Measurements from ENCODE around the gene PRSS57. TPM values are rescaled to one million over a fixed set of nuclear protein-coding genes. Genes with fewer than 3 reads are reported as not detected.

Gene PRSS57
- polyA plus RNA-seq, 3 donors: 0.16 to 1.4 (median 0.78) TPM

DNA sequence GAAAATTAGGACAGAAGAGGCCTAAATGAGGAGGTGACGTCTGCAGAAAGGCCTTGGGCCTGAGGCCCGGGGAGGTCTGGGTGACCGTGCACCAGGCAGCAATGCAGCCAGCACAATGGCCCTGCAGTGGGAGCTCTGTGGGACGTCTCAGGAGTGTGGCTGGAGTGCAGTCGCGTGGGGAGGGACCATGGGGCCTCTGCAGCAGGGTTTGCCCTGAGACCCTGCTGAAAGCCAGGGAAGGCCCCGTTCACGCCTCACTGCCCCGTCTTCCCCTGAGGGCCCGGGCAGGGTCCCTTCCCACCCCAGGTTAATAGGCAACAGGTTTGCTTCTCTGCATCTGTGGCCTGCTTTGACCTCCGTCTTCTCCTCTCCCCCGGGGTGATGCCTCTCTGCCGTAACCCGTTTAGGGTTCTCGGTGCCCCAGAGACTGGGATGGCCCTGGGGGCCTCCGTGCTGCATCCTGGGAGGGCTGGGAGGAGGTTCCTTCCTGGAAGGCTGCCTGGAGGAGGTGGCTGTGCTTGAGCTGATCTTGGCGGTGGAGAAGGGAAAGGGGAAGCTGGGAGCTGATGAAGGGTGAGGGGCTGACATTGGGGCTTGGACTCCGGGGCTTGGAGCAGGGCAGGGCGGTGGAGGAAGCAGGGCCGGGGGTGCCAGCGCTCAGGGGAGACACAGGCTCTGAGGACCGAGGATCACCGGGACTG lies 23.1 kb upstream of the PRSS57 start:
- Histone ChIP-seq H3K27ac (ENCODE audit: low read depth in 1 of 2, low read length in 2 of 2) (no peak overlapping the region), H3K27me3 (ENCODE audit: control insufficient read depth in 2 of 2, insufficient read depth in 2 of 2, low read length in 2 of 2) (peaks cover 7 to 22% of the 10 kb centered on the region in 2 donors), H2AFZ (ENCODE audit: insufficient read depth, low read depth, low read length, poor library complexity, severe bottlenecking) (no peak overlapping the region), H3K36me3 (replicated peaks in 1 of 2; ENCODE audit: control insufficient read depth in 1 of 2, insufficient read depth in 2 of 2, low read length in 2 of 2) (no peaks in the 10 kb centered on the region), H3K9me3 (replicated peaks in 1 of 2; ENCODE audit: control insufficient read depth in 1 of 2, insufficient read depth in 1 of 2, low read length in 2 of 2) (peaks cover 5 to 8% of the 10 kb centered on the region in 2 donors), H3K4me3 (replicated peaks in 1 of 3; ENCODE audit: low read depth in 2 of 3, low read length in 3 of 3) (peak overlapping the region in 1 of 3 experiments; percentile 34), H4K20me1 (ENCODE audit: insufficient read depth, low read length) (no peaks in the 10 kb centered on the region), H3K4me1 (ENCODE audit: control insufficient read depth in 1 of 2, insufficient read depth in 2 of 2, low read length in 2 of 2) (peaks cover 10 to 17% of the 10 kb centered on the region in 2 donors), H3K4me2 (replicated peaks; ENCODE audit: extremely low read depth, low read length, poor library complexity, severe bottlenecking) (peak overlapping the region; percentile 39), H3K79me2 (ENCODE audit: insufficient read depth, low read length) (no peaks in the 10 kb centered on the region), H3K9ac (ENCODE audit: insufficient read depth, low read length, poor library complexity, severe bottlenecking) (no peak overlapping the region)
- H3K27me3 Mint-ChIP-seq (ENCODE audit: low read depth in 3 of 3): peaks cover 24 to 45% (median 34%) of the 10 kb centered on the region in 3 donors
- no peak for DNase-seq
- H3K27ac Mint-ChIP-seq: peak overlapping the region in 1 of 7 donors; percentile 64
- 75% methylated on average over 19 of the region's 23 CpGs for WGBS (ENCODE audit: insufficient coverage)
- H3K36me3 Mint-ChIP-seq: peaks cover 2 to 6% of the 10 kb centered on the region in 2 donors
- peak overlapping the region in 1 of 2 donors; percentile 59 for H3K4me3 Mint-ChIP-seq
- intact Hi-C loops (cut with micrococcal nuclease): no loop called here
- peaks cover 6% of the 10 kb centered on the region for H3K4me1 Mint-ChIP-seq
- no peak for TF ChIP-seq CTCF (IDR thresholded peaks at IDR 0.05)
- H3K9me3 Mint-ChIP-seq: peaks cover 8 to 23% (median 11%) of the 10 kb centered on the region in 7 donors

GRCh38 chr19:715347-715746 lies 20.1 kb upstream of the PRSS57 start:
- H3K79me2 ChIP-seq (ENCODE audit: insufficient read depth, low read length): no peaks in the 10 kb centered on the region
- no peak for TF ChIP-seq CTCF (IDR thresholded peaks at IDR 0.05)
- H3K9ac ChIP-seq (ENCODE audit: insufficient read depth, low read length, poor library complexity, severe bottlenecking): no peak overlapping the region
- H4K20me1 ChIP-seq (ENCODE audit: insufficient read depth, low read length): no peaks in the 10 kb centered on the region
- no peak overlapping the region for H3K4me2 ChIP-seq (replicated peaks; ENCODE audit: extremely low read depth, low read length, poor library complexity, severe bottlenecking)
- H3K4me3 ChIP-seq (replicated peaks in 1 of 3; ENCODE audit: low read depth in 2 of 3, low read length in 3 of 3): no peak overlapping the region
- intact Hi-C loops (cut with micrococcal nuclease): no loop called here
- H3K9me3 ChIP-seq (replicated peaks in 1 of 2; ENCODE audit: control insufficient read depth in 1 of 2, insufficient read depth in 1 of 2, low read length in 2 of 2): peaks cover 5 to 8% of the 10 kb centered on the region in 2 donors
- no peak overlapping the region for H3K27ac ChIP-seq (ENCODE audit: low read depth in 1 of 2, low read length in 2 of 2)
- Mint-ChIP-seq H3K27ac (no peak overlapping the region), H3K4me1 (peaks cover 5% of the 10 kb centered on the region), H3K4me3 (no peak overlapping the region), H3K9me3 (peaks cover 8 to 20% (median 10%) of the 10 kb centered on the region in 7 donors), H3K27me3 (ENCODE audit: low read depth in 3 of 3) (peaks cover 24 to 33% (median 26%) of the 10 kb centered on the region in 3 donors), H3K36me3 (peaks cover 0 to 6% of the 10 kb centered on the region in 2 donors)
- no peak overlapping the region for H2AFZ ChIP-seq (ENCODE audit: insufficient read depth, low read depth, low read length, poor library complexity, severe bottlenecking)
- peaks cover 10 to 17% of the 10 kb centered on the region in 2 donors for H3K4me1 ChIP-seq (ENCODE audit: control insufficient read depth in 1 of 2, insufficient read depth in 2 of 2, low read length in 2 of 2)
- peaks cover 3 to 24% of the 10 kb centered on the region in 2 donors for H3K27me3 ChIP-seq (ENCODE audit: control insufficient read depth in 2 of 2, insufficient read depth in 2 of 2, low read length in 2 of 2)
- DNase-seq: no peak
- H3K36me3 ChIP-seq (replicated peaks in 1 of 2; ENCODE audit: control insufficient read depth in 1 of 2, insufficient read depth in 2 of 2, low read length in 2 of 2): no peaks in the 10 kb centered on the region
- 100% methylated on average over 1 of the region's 3 CpGs for WGBS (ENCODE audit: insufficient coverage)

Data from CD14-positive monocyte (primary cell).